Fibroblast of mammary gland (primary cell): ENCODE measurements around the gene OOSP4B.
"Not testable (repeated sequence)": the region's sequence is repeated elsewhere in the genome, so short reads cannot be mapped to it uniquely, and the experiment has no call there.

Experiments
- DNase-seq: peaks from one replicate; pipeline ENCODE4 v3.0.0-alpha.2; 2010; ENCODE audit warnings: low read depth
- H3K4me3 ChIP-seq: 2 replicates; pipeline ENCODE4 v1.5.1; 2011; ENCODE audit warnings: low read depth, mild to moderate bottlenecking, low read length, moderate library complexity; ENCODE audit not compliant: control insufficient read depth
- CTCF ChIP-seq: conservative IDR thresholded peaks from 2 replicates; pipeline ENCODE4 v1.5.1; 2011; ENCODE audit warnings: low read depth, low read length, inconsistent platforms; ENCODE audit not compliant: control insufficient read depth, insufficient read depth

Gene OOSP4B

DNA sequence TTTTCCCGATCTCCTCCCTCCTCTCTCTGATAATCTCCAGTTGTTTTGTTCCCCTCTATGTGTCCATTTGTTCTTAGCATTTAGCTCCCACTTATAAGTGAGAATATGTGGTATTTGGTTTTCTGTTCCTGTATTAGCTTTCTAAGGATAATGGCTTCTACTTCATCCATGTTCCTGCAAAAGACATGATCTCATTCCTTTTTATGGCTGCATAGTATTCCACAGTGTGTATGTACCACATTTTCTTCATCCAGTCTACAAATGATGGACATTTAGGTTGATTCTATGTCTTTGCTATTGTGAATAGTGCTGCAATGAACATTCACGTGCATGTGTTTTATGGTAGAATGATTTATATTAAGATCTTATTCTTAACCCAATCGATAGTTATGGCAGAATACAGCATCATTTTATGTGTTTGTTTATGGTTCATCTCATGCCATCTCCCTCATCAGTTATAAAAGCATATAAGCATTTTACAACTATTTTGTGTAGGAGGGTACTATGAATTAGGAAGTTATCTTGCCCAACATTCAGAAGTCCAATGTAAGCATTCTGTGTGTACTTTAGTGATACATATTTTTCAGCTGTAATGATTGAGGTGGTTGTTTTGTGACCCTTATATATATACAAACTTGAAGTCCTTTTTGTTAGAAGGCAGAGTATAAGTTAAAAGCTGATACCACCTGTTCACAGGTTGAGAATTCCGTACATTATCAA lies 42.7 kb downstream of the OOSP4B start:
- TF ChIP-seq CTCF: no peak
- H3K4me3 ChIP-seq: no peak overlapping the region
- no peak for DNase-seq

- DNase-seq: no peak
- H3K4me3 ChIP-seq: no peak overlapping the region
- no peak for TF ChIP-seq CTCF
Observed at GRCh38 chr11:60064111-60064510, 47.1 kb downstream of the OOSP4B start.

DNA sequence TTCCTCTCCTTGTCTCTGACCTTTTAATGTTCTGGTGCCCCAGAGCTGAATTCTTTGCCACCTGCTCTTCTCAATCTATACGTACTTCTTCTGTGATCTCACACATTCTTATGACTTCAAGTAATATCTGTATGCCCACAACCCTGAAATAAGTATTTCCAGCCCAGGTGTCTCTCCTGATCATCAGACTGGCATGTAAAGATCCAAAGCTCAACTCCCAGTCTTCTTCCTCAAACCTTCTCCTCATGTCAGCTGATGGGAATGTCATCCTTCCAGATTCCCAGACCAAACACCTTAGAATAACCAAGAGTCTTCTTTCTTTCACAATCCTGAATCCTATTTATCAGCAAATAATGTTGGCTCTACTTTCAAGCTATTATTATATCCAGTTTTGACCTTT lies 48.8 kb downstream of the OOSP4B start:
- H3K4me3 ChIP-seq: no peak overlapping the region
- no peak for TF ChIP-seq CTCF
- no peak for DNase-seq

DNA sequence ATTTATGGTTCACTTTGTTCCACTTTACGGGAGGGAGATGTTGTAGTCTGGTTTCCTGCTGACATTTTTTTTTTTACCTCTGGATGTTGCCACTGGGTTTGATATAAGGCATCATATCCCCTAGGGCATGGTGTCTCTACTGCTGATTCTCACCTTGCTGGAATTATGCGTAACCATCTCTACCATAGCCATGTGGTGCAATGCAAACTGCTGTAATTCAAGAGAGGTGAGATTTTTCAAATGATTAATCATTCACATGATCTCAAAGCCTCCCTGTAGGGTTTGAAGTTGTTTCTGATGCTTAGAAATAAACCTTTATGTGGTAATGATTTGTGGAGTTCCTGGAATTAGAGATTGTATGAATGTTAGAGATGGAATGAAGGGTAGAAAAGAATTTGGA lies 52.5 kb downstream of the OOSP4B start:
- DNase-seq: no peak
- TF ChIP-seq CTCF: no peak
- no peak overlapping the region for H3K4me3 ChIP-seq

DNA sequence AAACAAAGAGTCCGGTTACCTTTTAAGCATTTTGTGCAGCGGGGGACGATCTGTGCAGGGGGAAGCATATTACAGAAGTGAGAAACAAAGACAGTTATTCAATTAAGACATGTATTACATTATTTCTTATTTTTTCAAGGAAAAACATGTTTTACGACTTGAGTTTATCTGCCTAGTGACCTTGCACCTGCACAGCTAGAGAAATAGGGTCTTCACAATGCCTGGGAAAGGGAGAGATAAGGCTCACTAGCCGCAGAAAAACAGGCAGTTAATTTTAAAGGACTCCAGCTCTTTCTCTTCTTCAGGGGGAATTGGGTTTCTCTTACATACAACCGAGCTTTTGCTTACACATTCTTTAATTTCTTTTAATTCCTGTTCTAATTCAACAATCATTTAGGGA lies 54.7 kb downstream of the OOSP4B start:
- not testable (repeated sequence) for DNase-seq, H3K4me3 ChIP-seq

DNA sequence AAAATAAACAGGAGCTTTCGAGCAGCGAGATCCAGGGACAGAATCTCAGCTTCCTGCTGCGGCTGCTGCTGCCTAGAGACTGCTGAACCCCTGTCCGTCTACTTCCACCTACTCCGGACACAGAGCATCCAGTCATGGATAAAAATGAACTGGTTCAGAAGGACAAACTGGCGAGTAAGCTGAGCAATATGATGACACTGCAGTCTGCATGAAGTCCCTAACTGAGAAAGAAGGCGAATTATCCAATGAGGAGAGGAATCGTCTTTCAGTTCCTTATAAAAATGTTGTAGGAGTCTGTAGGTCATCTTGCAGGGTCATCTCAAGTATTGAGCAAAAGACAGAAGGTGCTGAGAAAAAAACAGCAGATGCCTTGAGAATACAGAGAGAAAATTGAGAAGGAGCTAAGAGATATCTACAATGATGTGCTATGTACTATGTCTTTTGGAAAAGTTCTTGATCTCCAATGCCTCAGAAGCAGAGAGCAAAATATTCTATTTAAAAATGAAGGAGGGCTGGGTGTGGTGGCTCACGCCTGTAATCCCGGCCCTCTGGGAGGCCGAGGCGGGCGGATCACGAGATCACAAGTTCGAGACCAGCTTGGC lies 60.3 kb downstream of the OOSP4B start:
- TF ChIP-seq CTCF: no peak
- no peak overlapping the region for H3K4me3 ChIP-seq
- no peak for DNase-seq

DNA sequence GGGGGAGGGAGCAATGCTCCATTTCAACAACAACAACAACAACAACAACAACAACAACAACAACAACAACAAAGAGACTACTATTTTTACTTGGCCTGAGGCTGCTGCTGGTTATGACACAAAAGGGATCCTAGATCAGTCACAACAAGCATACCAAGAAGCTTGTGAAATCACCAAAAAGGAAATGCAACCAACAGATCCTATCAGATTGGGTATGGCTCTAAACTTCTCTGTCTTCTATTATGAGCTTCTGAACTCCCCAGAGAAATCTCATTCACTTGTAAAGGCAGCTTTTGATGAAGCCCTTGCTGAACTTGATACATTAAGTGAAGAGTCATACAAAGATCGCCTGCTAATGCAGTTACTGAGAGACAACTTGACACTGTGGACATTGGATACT lies 61.0 kb downstream of the OOSP4B start:
- no peak for TF ChIP-seq CTCF
- no peak overlapping the region for H3K4me3 ChIP-seq
- no peak for DNase-seq
